Cardiac fibroblast (primary cell): ENCODE results near the gene PAX2.

Source experiments
- DNase-seq, 2 donors: peaks; one replicate each; pipeline versions ENCODE4 v3.0.0 to v3.0.0-alpha.2; 2010; ENCODE audit warnings: low read depth in 2 of 2
- H3K4me3 ChIP-seq, 2 donors: replicated peaks in 1 of 2; 1 replicate in 1 of 2; 2 replicates in 1 of 2; pipeline ENCODE4 v1.5.1; 2011; ENCODE audit warnings: low read depth in 2 of 2, low read length in 2 of 2, mild to moderate bottlenecking in 2 of 2, moderate library complexity in 1 of 2
- CTCF ChIP-seq: IDR thresholded peaks from one replicate; pipeline ENCODE4 v1.5.1; 2011; ENCODE audit warnings: low read depth, mild to moderate bottlenecking, low read length, inconsistent platforms

The PAX2 gene

GRCh38 chr10:100725071-100725471 lies 20.3 kb upstream of the PAX2 start:
- DNase-seq: peak; percentile 11 to 30
- H3K4me3 ChIP-seq: no peak overlapping the region
- no peak for TF ChIP-seq CTCF

GRCh38 chr10:100725869-100726426 lies 19.4 kb upstream of the PAX2 start:
- no peak for TF ChIP-seq CTCF
- no peak for DNase-seq
- no peak overlapping the region for H3K4me3 ChIP-seq

GRCh38 chr10:100727808-100728207 lies 17.6 kb upstream of the PAX2 start:
- no peak for TF ChIP-seq CTCF
- H3K4me3 ChIP-seq: no peak overlapping the region
- DNase-seq: no peak

GRCh38 chr10:100728928-100729861 lies 16.2 kb upstream of the PAX2 start:
- no peak overlapping the region for H3K4me3 ChIP-seq
- DNase-seq: peak; percentile 21 to 31
- peak; percentile 34 for TF ChIP-seq CTCF

- no peak for TF ChIP-seq CTCF
- H3K4me3 ChIP-seq: no peak overlapping the region
- no peak for DNase-seq
Measured at GRCh38 chr10:100729862-100730724, 15.3 kb upstream of the PAX2 start.

- DNase-seq: peak; percentile 29 to 31
- H3K4me3 ChIP-seq: peak overlapping the region in 1 of 2 donors; percentile 8
- TF ChIP-seq CTCF: no peak
Measured at GRCh38 chr10:100730725-100731406, 14.5 kb upstream of the PAX2 start.
